ENCODE measurements around the gene PPP1R13L. TPM values are rescaled to one million over a fixed set of nuclear protein-coding genes. Genes with fewer than 3 reads are reported as not detected.
"Not testable (repeated sequence)": the region's sequence is repeated elsewhere in the genome, so short reads cannot be mapped to it uniquely, and the experiment has no call there.

The PPP1R13L gene
- total and polyA plus RNA-seq, 4 donors: 0.59 to 3.5 (median 2.0) TPM

DNA sequence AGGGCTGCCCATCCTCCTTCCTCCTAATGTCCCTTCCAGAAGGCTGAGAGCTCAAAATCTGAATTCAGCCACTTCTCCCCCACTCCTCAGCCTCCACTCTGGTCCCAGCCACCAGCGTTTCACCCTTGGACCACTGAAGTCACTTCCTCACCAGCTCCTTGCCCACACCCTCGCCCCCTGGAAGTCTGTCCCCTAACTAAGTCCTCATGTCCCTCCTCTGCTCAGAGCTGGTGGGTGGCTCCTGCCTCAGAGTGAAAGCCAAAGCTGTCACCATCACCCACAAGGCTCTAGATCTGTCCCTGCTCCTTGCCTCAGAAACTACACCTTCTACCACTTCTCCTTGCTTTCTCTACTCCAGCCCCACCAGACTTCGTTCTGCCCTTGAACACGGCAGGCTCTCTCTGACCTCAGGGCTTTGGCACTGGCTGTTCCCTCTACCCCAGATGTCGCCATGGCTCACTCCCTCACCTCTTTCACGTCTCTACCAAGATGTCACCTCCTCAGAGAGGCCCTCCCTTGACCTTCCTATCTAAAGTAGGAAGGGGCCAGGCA, 17.2 kb upstream of the PPP1R13L start:
- WGBS (ENCODE audit: insufficient coverage): 100% methylated on average over 5 of the region's 6 CpGs
- H3K4me1 ChIP-seq (ENCODE audit: control insufficient read depth, insufficient read depth, low read length): peaks cover 26% of the 10 kb centered on the region
- H3K9me3 ChIP-seq (ENCODE audit: control insufficient read depth, insufficient read depth, low read length): no peaks in the 10 kb centered on the region
- no peak for DNase-seq (ENCODE audit: low read depth in 4 of 6, low spot score in 6 of 6)
- H3K27me3 ChIP-seq (ENCODE audit: control insufficient read depth, insufficient read depth, low read length): no peaks in the 10 kb centered on the region
- H3K4me3 ChIP-seq (ENCODE audit: low read depth, low read length): no peak overlapping the region
- no peak overlapping the region for H3K27ac ChIP-seq (ENCODE audit: low read depth, low read length)
- H3K36me3 ChIP-seq (ENCODE audit: control insufficient read depth, insufficient read depth, low read length): peaks cover 50% of the 10 kb centered on the region

DNA sequence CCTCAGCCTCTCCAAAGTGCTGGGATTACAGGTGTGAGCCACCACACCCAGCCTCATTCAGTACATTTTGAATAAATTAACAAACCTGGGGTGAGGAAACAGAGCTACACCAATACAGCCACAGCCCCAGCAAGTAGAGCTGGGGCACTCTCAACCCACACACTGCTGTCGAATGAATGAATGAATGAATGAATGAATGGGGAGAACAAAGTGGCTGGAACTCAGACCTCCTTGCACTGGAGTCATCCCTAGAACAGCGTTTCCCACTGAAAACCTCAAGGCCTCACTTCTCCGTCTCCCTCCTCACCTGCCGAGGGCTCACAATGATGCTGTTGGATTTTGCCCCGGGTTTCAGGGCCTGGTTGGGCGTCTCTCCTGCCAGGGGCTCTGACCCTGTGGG, 16.0 kb upstream of the PPP1R13L start:
- Histone ChIP-seq H3K4me1 (ENCODE audit: control insufficient read depth, insufficient read depth, low read length) (peaks cover 26% of the 10 kb centered on the region), H3K36me3 (ENCODE audit: control insufficient read depth, insufficient read depth, low read length) (peaks cover 61% of the 10 kb centered on the region), H3K27ac (ENCODE audit: low read depth, low read length) (no peak overlapping the region)

DNA sequence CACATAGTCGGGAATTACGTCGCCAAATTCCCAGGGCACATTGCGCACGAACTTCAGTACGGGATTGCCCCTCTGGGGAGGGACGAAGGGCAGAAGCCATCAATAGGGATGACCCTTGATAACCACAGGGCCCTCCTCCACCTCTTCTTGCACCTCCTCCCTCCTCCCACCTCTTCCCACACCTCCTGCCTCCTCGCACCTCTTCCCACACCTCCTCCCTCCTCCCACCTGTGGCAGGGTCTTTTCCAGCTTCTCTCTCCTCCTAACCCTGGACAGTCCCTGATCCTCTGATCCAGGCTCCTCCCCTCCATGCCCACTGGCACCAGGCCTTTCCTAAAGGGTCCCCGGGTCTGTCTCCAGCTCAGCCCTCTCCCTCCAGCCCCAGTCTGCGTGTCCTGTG, 15.5 kb upstream of the PPP1R13L start:
- WGBS (ENCODE audit: insufficient coverage): 84% methylated on average over 8 of the region's 10 CpGs
- H3K27ac ChIP-seq (ENCODE audit: low read depth, low read length): no peak overlapping the region
- peaks cover 67% of the 10 kb centered on the region for H3K36me3 ChIP-seq (ENCODE audit: control insufficient read depth, insufficient read depth, low read length)
- H3K4me3 ChIP-seq (ENCODE audit: low read depth, low read length): no peak overlapping the region
- H3K4me1 ChIP-seq (ENCODE audit: control insufficient read depth, insufficient read depth, low read length): peaks cover 26% of the 10 kb centered on the region
- no peaks in the 10 kb centered on the region for H3K27me3 ChIP-seq (ENCODE audit: control insufficient read depth, insufficient read depth, low read length)
- no peaks in the 10 kb centered on the region for H3K9me3 ChIP-seq (ENCODE audit: control insufficient read depth, insufficient read depth, low read length)
- no peak for DNase-seq (ENCODE audit: low read depth in 4 of 6, low spot score in 6 of 6)

More for the DNA sequence above, 16.0 kb upstream of the PPP1R13L start:
- 95% methylated on average over 4 of the region's 6 CpGs for WGBS (ENCODE audit: insufficient coverage)
- Histone ChIP-seq H3K27me3 (ENCODE audit: control insufficient read depth, insufficient read depth, low read length) (no peaks in the 10 kb centered on the region), H3K4me3 (ENCODE audit: low read depth, low read length) (no peak overlapping the region), H3K9me3 (ENCODE audit: control insufficient read depth, insufficient read depth, low read length) (no peaks in the 10 kb centered on the region)
- no peak for DNase-seq (ENCODE audit: low read depth in 4 of 6, low spot score in 6 of 6)

DNA sequence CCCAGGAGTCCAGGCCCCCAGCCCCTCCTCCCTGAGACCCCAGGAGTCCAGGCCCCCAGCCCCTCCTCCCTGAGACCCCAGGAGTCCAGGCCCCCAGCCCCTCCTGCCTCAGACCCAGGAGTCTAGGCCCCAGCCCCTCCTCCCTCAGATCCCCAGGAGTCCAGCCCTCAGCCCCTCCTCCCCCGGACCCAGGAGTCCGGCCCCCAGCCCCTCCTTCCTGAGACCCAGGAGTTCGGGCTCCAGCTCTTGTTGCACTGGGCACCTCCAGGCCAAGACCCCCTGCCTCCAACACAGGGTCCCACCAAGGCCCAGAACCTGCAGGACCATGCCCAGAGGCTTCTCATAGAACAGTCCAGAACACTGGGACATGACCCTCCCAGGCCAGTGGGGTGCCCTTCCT, 15.0 kb upstream of the PPP1R13L start:
- H3K27ac ChIP-seq (ENCODE audit: low read depth, low read length): no peak overlapping the region
- H3K27me3 ChIP-seq (ENCODE audit: control insufficient read depth, insufficient read depth, low read length): no peaks in the 10 kb centered on the region
- 50% methylated on average over 3 of the region's 3 CpGs for WGBS (ENCODE audit: insufficient coverage)
- H3K36me3 ChIP-seq (ENCODE audit: control insufficient read depth, insufficient read depth, low read length): peaks cover 69% of the 10 kb centered on the region
- no peaks in the 10 kb centered on the region for H3K9me3 ChIP-seq (ENCODE audit: control insufficient read depth, insufficient read depth, low read length)
- DNase-seq (ENCODE audit: low read depth in 4 of 6, low spot score in 6 of 6): no peak
- H3K4me1 ChIP-seq (ENCODE audit: control insufficient read depth, insufficient read depth, low read length): peaks cover 26% of the 10 kb centered on the region
- no peak overlapping the region for H3K4me3 ChIP-seq (ENCODE audit: low read depth, low read length)

DNA sequence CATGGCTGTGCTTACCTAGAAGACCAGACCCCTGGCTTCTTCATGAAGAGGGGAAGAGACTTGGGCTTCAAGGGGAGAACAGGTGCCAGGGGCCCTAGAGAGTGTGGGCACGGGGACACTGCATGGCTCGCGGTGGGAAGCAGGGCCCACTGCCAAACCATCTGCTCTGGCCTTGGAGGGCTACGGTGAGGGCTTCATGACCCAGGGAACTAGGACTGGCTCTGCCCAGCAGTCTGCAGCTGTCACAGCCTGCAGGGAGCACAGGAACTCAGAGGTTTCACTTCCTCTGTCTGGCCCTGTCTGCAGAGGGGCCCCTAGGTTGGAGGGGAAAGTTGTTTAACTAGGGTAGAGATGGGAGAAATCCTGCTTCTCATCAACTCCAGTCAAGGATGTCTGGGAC, 14.5 kb upstream of the PPP1R13L start:
- Histone ChIP-seq H3K27me3 (ENCODE audit: control insufficient read depth, insufficient read depth, low read length) (no peaks in the 10 kb centered on the region), H3K9me3 (ENCODE audit: control insufficient read depth, insufficient read depth, low read length) (no peaks in the 10 kb centered on the region), H3K27ac (ENCODE audit: low read depth, low read length) (no peak overlapping the region), H3K36me3 (ENCODE audit: control insufficient read depth, insufficient read depth, low read length) (peaks cover 74% of the 10 kb centered on the region), H3K4me1 (ENCODE audit: control insufficient read depth, insufficient read depth, low read length) (peaks cover 25% of the 10 kb centered on the region), H3K4me3 (ENCODE audit: low read depth, low read length) (no peak overlapping the region)
- 71% methylated on average over 4 of the region's 4 CpGs for WGBS (ENCODE audit: insufficient coverage)
- DNase-seq (ENCODE audit: low read depth in 4 of 6, low spot score in 6 of 6): no peak

DNA sequence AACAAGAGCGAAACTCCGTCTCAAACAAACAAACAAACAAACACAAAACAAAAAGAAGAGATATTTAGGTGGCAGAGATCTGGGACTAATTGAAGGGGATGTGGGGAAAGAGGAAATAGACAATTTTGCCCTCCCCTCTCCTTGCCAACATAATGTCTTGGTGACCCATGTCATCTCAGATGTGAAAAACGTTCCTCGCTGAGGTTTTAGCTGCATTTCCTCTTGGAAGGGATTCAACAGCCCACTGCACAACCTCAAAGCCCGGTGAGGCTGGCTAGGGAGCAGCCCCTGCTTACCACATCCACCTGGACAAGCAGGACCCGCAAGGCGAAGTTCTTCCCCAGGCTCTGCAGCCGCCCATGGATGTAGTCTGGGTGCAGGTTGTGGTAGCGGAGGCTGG, 13.9 kb upstream of the PPP1R13L start:
- no peak overlapping the region for H3K27ac ChIP-seq (ENCODE audit: low read depth, low read length)
- peaks cover 19% of the 10 kb centered on the region for H3K4me1 ChIP-seq (ENCODE audit: control insufficient read depth, insufficient read depth, low read length)
- no peak for DNase-seq (ENCODE audit: low read depth in 4 of 6, low spot score in 6 of 6)
- H3K27me3 ChIP-seq (ENCODE audit: control insufficient read depth, insufficient read depth, low read length): no peaks in the 10 kb centered on the region
- H3K4me3 ChIP-seq (ENCODE audit: low read depth, low read length): no peak overlapping the region
- 97% methylated on average over 6 of the region's 9 CpGs for WGBS (ENCODE audit: insufficient coverage)
- H3K9me3 ChIP-seq (ENCODE audit: control insufficient read depth, insufficient read depth, low read length): no peaks in the 10 kb centered on the region
- peaks cover 80% of the 10 kb centered on the region for H3K36me3 ChIP-seq (ENCODE audit: control insufficient read depth, insufficient read depth, low read length)

DNA sequence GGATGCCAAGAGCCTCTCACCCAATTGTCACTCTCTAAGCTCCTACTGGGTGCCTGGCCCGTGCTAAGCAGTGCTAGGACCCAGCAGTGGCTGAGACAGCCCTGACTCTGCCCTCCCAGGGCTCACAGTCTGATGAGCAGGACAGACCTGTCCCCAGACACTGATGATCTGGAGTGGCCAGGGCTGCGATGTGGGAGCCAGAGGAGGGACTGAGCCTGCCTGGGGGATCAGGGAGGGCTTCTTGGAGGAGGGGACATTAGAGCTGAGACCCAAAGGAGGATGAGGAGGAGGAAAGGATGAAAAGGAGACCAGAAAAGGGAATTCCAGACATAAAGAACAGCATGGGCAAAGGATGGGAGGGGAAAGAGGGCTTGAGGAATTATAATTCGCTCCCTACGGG, 12.3 kb upstream of the PPP1R13L start:
- no peaks in the 10 kb centered on the region for H3K27me3 ChIP-seq (ENCODE audit: control insufficient read depth, insufficient read depth, low read length)
- DNase-seq (ENCODE audit: low read depth in 4 of 6, low spot score in 6 of 6): no peak
- H3K36me3 ChIP-seq (ENCODE audit: control insufficient read depth, insufficient read depth, low read length): peaks cover 89% of the 10 kb centered on the region
- peaks cover 6% of the 10 kb centered on the region for H3K4me1 ChIP-seq (ENCODE audit: control insufficient read depth, insufficient read depth, low read length)
- no peaks in the 10 kb centered on the region for H3K9me3 ChIP-seq (ENCODE audit: control insufficient read depth, insufficient read depth, low read length)
- 94% methylated on average over 4 of the region's 4 CpGs for WGBS (ENCODE audit: insufficient coverage)
- no peak overlapping the region for H3K4me3 ChIP-seq (ENCODE audit: low read depth, low read length)
- H3K27ac ChIP-seq (ENCODE audit: low read depth, low read length): no peak overlapping the region

DNA sequence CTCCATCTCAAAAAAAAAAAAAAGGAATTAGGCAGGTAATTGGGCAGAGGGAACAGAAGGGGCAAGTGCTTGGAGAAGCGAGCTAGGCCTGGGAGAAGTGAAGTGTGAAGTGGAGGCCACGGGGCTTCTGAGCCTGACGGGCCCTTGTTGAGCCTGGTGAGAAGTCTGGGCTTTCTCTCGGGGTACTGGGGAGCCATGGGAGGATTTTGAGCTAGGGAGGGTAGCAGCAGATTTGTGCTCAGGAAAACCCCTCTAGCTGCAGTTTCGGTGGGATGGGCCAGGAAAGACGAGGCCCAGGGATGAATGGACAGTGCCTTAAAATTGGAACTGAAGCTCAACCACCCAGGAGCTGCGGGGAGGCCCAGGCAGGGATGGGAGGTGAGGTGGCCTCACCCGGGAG, 9.6 kb upstream of the PPP1R13L start:
- Histone ChIP-seq H3K4me1 (ENCODE audit: control insufficient read depth, insufficient read depth, low read length) (no peaks in the 10 kb centered on the region), H3K36me3 (ENCODE audit: control insufficient read depth, insufficient read depth, low read length) (peaks cover 80% of the 10 kb centered on the region), H3K9me3 (ENCODE audit: control insufficient read depth, insufficient read depth, low read length) (no peaks in the 10 kb centered on the region), H3K27ac (ENCODE audit: low read depth, low read length) (no peak overlapping the region), H3K4me3 (ENCODE audit: low read depth, low read length) (no peak overlapping the region), H3K27me3 (ENCODE audit: control insufficient read depth, insufficient read depth, low read length) (no peaks in the 10 kb centered on the region)
- WGBS (ENCODE audit: insufficient coverage): 97% methylated on average over 8 of the region's 8 CpGs
- no peak for DNase-seq (ENCODE audit: low read depth in 4 of 6, low spot score in 6 of 6)

DNA sequence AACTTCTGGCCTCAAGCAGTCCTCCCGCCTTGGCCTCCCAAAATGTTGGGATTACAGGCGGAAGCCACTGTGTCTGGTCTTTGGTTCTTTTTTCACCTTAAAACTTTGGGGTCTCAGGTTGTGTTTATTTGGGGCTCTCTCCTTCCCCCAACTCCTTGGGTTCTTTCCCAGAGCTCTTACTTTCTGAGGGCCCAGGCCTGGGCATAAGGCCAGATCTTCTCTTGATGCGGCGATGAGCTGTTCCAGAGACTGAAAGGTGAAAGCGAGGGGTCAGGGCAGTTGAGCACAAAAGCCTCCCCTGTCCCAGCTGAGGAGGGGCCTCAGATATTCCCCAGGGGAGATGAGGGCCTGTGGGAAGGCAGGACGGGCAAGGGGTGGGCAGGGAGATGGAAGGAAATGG, 8.6 kb upstream of the PPP1R13L start:
- Histone ChIP-seq H3K9me3 (ENCODE audit: control insufficient read depth, insufficient read depth, low read length) (no peaks in the 10 kb centered on the region), H3K27me3 (ENCODE audit: control insufficient read depth, insufficient read depth, low read length) (no peaks in the 10 kb centered on the region), H3K4me1 (ENCODE audit: control insufficient read depth, insufficient read depth, low read length) (no peaks in the 10 kb centered on the region), H3K4me3 (ENCODE audit: low read depth, low read length) (no peak overlapping the region), H3K27ac (ENCODE audit: low read depth, low read length) (no peak overlapping the region), H3K36me3 (ENCODE audit: control insufficient read depth, insufficient read depth, low read length) (peaks cover 80% of the 10 kb centered on the region)
- DNase-seq (ENCODE audit: low read depth in 4 of 6, low spot score in 6 of 6): no peak
- WGBS (ENCODE audit: insufficient coverage): 78% methylated on average over 6 of the region's 6 CpGs

DNA sequence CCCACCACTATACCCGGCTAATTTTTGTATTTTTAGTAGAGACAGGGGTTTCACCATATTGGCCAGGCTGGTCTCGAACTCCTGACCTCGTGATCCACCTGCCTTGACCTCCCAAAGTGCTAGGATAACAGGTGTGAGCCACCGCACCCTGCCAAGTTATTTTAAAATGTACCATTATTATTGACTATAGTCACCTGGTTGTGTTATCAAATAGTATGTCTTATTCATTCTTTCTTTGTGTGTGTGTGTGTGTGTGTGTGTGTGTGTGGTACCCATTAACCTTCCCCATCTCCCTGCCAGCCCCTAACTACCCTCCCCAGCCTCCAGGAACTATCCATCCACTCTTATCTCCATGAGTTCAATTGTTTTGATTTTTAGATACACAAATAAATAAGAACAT, 5.5 kb upstream of the PPP1R13L start:
- DNase-seq (ENCODE audit: low read depth in 4 of 6, low spot score in 6 of 6); H3K4me3 ChIP-seq (ENCODE audit: low read depth, low read length); H3K27me3 ChIP-seq (ENCODE audit: control insufficient read depth, insufficient read depth, low read length); H3K27ac ChIP-seq (ENCODE audit: low read depth, low read length); H3K9me3 ChIP-seq (ENCODE audit: control insufficient read depth, insufficient read depth, low read length): not testable (repeated sequence)
- 93% methylated on average over 3 of the region's 4 CpGs for WGBS (ENCODE audit: insufficient coverage)
- Histone ChIP-seq H3K36me3 (ENCODE audit: control insufficient read depth, insufficient read depth, low read length) (peaks cover 56% of the 10 kb centered on the region), H3K4me1 (ENCODE audit: control insufficient read depth, insufficient read depth, low read length) (peaks cover 20% of the 10 kb centered on the region)
